GM19193 (cell line): ENCODE measurements around the gene TSHZ2.

Experiments used
- POLR2A ChIP-seq: IDR thresholded peaks from 4 replicates; pipeline ENCODE4 v1.6.1; 2011; ENCODE audit not compliant: insufficient read depth, insufficient read length; ENCODE audit errors: extremely low read depth

The TSHZ2 gene

DNA sequence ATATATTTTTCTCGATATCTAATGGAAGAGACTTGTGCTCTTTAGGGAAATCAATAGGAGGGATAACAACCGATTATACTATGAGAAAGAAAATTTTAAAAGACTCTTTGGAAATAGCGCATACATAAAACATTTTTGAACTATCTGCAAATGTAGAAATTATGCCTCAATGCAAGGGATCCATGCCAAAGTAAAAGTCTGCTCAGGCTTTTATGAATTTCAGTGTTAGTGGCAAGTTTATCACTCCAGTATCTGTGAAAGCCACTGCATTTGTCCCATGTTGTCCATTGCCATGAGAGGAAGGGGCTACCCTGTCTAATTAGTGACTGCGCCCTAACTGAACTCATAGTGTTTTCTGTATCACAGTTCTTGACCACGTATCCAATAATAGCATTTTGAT lies 81.4 kb downstream of the TSHZ2 start:
- TF ChIP-seq POLR2A = no peak

GRCh38 chr20:53055367-53056067 lies 83.4 kb downstream of the TSHZ2 start:
- no peak for TF ChIP-seq POLR2A

- no peak for TF ChIP-seq POLR2A
Observed at GRCh38 chr20:53057579-53057978, 85.4 kb downstream of the TSHZ2 start.

GRCh38 chr20:53059848-53060247 lies 87.7 kb downstream of the TSHZ2 start:
- no peak for TF ChIP-seq POLR2A

GRCh38 chr20:53061192-53062108 lies 89.3 kb downstream of the TSHZ2 start:
- no peak for TF ChIP-seq POLR2A

DNA sequence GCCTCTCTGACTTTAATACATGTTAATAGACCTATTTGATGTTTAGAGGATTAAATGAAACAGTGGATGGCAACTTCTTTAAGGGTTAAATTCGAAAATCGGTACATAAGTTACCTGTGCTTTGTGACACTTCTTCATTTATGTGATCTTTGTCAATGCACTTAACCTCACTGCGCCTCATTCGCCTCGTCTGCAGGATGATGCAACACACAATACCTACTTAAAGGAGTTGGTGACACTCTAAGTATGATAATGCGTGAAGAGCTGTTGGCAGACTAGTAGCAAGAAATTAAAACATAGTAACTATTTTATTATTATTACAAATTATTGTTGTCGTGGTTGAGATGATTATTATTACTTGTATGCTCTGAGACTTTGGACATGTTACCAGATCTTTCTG lies 92.8 kb downstream of the TSHZ2 start:
- TF ChIP-seq POLR2A = no peak

DNA sequence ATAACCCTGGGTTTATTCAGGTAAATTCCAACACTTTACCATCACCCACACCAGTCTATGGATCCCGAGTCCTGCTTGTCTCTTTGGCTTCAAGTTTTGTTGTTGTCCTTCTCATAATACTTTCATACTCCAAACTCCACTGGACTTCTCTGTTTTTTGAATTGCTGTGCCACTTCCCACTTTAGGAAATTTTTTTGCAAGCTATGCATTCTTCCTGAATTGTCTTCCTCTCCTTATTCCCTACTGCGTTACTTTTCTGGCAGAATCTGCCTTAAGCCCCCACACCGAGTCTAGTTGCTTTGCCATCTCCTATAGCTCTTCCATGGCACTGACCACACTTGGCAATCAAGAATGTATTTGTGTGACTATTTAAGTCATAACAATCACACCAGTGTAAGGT lies 96.1 kb downstream of the TSHZ2 start:
- no peak for TF ChIP-seq POLR2A

GRCh38 chr20:53069132-53069531 lies 97.0 kb downstream of the TSHZ2 start:
- TF ChIP-seq POLR2A = no peak

GRCh38 chr20:53070224-53070623 lies 98.1 kb downstream of the TSHZ2 start:
- TF ChIP-seq POLR2A = no peak

GRCh38 chr20:53070706-53071392 lies 98.7 kb downstream of the TSHZ2 start:
- no peak for TF ChIP-seq POLR2A

- no peak for TF ChIP-seq POLR2A
Observed at GRCh38 chr20:53071833-53072232, 99.7 kb downstream of the TSHZ2 start.

GRCh38 chr20:53072923-53073579 lies 100.9 kb downstream of the TSHZ2 start:
- no peak for TF ChIP-seq POLR2A

DNA sequence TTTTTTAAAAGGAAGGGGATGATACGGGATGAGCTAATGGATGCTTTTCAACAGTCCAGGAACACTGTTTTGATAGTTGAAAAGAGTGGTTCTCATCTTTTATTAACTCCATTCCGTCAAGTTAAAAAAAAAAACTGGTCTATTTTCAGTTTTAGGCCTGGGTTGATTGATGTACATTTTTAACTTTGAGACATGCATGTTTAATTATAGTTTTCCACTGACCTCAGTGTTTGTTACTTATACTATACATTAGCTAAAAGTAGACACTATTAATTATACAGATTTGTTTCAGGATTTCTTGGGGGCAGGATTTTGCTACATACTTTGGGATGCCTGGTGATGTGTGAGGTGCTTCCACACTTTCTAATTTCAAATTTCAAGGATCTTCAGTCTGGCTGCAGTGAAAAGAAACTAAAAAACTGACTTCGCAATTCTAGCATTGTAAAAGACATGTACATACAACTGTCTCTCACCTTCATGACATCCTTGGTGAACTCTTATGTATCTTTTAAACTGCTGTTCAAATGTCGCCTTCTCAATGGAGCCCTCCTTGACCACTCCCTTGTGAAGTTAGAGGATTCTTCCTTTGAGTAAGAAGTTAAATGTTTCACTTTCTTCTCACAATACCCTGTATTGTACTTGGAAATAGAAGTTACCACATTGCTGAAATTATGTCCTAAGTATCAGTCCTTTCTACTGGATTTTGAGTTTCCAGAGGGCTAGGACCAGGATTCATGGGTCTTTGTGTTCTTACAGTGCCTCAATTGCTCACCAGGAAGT lies 101.7 kb downstream of the TSHZ2 start:
- no peak for TF ChIP-seq POLR2A

GRCh38 chr20:53074811-53075314 lies 102.7 kb downstream of the TSHZ2 start:
- TF ChIP-seq POLR2A = no peak

DNA sequence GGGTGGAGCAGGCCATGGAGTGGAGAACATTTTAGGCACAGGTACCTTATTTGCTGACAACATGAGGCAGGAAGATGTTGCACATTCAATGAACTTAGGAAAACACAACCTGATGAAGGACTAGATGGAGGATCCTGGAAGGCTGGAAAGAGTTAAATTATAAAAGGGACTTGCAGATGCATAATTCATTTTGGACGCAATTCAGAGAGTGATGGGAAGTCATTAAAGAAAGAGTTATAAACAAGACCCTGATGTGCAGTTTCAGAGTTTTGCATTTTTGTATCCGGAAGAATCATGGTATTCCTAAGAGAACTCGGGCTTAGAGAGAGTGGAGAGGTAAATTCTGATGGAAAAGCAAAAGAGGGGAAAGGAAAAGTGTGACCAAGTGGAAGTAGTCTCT lies 104.5 kb downstream of the TSHZ2 start:
- TF ChIP-seq POLR2A = no peak
